GM21360 (cell line): Measurements from ENCODE around the gene FAM227B.
"Not testable (repeated sequence)": the region's sequence is repeated elsewhere in the genome, so short reads cannot be mapped to it uniquely, and the experiment has no call there.

Experiments used
- ATAC-seq: cut with Tn5 transposase; IDR thresholded peaks from one replicate; pipeline ENCODE4 v1.9.1; 2021; ENCODE audit warnings: mild to moderate bottlenecking, moderate library complexity; ENCODE audit not compliant: unreplicated experiment

FAM227B gene

GRCh38 chr15:49495993-49496753 is 124.4 kb downstream of the FAM227B start:
- ATAC-seq, result no peak

- no peak for ATAC-seq
These were observed 125.8 kb downstream of the FAM227B start for GRCh38 chr15:49494842-49495241.

GRCh38 chr15:49492830-49493229 is 127.8 kb downstream of the FAM227B start:
- no peak for ATAC-seq

DNA sequence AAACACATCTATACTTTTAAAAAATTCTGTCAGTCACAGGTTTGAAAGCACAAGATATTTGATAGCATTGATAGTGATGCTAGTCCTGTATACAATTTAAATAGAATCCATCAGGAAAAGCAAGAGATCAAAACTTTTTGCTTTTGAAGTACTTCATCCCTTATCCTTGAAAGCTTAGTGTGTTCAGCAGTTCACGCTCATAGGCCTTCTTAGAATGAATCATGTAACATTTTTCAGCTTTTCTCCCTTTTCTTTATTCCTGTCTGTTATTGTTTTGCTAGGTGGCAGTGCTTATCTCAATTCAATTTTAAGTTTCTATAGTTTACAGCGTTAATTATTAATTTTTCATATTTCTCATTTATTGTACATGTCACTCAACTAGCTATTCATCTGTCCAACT is 128.5 kb downstream of the FAM227B start:
- ATAC-seq, result no peak

GRCh38 chr15:49490966-49491365 is 129.7 kb downstream of the FAM227B start:
- ATAC-seq, result no peak

GRCh38 chr15:49485401-49485800 is 135.2 kb downstream of the FAM227B start:
- not testable (repeated sequence) for ATAC-seq

GRCh38 chr15:49478982-49479381 is 141.6 kb downstream of the FAM227B start:
- not testable (repeated sequence) for ATAC-seq

GRCh38 chr15:49478021-49478420 is 142.6 kb downstream of the FAM227B start:
- ATAC-seq, result not testable (repeated sequence)

DNA sequence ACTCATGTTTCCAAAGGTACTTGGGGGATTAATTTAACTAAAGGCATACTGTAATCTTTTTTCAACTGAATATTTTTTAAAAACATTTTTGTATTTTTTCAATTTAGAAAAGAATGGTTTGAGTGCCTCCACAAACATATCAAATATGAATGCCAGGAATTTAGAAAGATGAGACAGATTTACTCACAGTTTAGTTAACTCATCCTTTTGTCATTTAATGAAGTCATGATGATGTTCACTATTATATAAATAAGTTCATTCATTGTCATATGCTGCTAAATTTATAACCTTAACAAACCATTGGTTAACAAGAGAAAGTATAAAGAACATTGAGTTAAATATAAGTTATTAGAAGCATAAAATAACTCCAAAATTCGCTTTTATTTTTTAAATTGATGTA is 147.6 kb downstream of the FAM227B start:
- ATAC-seq, result no peak

DNA sequence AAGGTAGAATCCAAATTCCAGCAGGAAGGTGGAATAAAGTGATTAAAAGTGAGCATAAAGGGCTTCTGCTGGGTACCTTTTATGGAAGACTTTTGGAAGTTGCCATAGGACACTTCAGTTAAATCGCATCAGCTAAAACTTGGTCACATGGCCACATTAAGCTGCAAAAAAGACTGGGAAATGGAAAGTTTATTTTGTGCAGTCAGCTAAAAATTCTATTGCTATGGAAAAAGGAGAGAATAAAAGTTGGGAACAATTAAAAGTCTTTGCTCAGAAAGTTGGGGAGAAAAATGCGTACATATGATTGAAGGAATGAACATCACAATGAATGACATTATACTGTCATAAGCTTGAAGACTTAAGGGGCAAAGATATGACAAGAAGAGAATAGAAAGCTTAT is 148.3 kb downstream of the FAM227B start:
- no peak for ATAC-seq

GRCh38 chr15:49471733-49472132 is 148.9 kb downstream of the FAM227B start:
- no peak for ATAC-seq

DNA sequence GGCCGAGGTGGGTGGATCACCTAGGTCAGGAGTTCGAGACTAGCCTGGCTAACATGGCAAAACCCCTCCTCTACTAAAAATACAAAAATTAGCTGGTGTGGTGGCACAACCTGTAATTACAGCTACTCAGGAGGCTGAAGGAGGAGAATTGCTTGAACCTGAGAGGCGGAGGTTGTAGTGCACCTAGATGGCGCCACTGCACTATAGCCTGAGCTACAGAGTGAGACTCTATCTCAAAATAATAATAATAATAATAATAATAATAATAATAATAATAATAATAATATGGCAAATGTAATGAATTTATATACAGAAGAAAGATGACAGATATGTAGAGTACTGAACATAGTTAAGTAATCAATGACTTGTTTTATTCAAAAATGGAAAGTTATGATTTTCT is 149.4 kb downstream of the FAM227B start:
- not testable (repeated sequence) for ATAC-seq

DNA sequence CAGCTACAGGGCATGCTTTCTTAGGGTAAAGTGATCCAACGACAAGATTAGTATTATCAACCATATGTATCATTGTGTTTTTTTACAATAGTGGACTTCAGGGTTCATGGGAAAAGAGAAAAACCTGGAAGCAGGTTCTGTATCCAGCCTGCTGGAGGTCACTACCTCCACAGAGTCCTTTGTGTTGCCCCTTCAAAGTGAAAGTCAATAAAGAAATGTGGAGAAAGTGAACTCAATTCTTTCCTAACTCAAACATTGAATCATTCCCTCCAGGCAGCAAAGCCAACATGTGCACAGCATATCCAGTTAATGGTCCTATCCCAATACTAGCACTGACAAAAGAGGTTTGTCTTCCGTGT is 152.2 kb downstream of the FAM227B start:
- ATAC-seq, result no peak

GRCh38 chr15:49467746-49468480 is 152.7 kb downstream of the FAM227B start:
- ATAC-seq, result no peak

DNA sequence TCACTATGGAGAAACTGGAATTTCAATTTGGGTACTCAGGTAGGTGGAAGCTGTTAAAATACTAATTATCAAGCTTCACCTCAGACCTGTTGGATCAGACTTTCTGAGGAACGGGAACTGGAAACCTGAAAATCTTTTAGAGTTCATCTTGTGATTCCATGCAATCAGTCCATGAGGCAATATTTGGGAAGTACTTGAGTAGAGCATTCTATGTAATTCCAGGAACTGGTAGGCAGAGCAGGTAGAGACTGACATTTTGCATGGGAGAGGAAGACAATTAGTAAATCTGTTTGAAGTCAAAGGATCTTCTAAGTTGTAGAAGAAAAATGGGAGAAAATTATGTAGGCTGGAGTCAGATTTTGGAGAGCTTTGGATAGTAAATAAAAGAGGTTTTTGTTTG is 154.5 kb downstream of the FAM227B start:
- no peak for ATAC-seq

DNA sequence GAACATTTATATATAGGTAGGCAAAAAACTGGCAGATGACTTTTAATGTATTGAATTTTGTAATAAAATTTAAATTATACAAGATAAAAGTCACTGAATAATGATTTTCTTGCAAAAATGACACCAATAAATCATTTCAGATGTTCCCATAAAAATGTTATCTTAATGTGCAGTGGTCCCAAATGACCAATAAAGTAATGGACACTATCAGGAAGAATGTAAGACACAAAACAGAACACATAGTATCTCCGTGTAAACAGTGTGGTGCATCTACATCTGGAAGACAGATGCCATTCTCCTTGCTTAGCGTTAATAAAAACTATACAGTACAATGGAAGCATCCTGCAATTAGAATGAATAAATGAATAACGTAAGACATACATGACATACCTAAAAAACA is 156.1 kb downstream of the FAM227B start:
- no peak for ATAC-seq

DNA sequence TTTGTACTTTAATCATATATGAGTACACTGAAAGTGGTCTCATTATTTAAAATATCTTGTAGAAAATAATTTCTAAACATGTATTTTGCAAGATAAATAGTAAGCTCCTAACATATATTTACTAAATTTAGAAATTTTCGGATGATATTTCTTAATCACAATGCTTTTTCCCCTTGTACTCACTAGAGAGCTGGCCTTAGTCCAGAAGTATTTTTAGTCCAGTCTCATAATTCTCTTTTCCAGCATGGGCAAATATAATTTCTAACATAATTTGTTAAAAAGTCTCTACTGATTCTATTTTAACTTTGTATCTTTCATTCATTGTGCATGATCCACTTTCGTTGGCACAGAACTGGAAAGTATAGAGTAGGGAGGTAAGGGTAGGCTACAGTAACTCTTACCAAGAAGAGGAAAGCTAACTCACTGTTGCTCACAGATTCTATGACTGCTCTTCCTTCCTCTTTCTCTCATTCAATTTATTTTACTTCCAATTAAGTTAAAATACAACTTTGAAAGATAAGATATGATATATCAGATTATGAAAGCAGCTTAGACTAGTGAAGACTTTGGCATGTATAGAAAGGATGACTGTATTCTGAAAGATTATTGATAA is 158.3 kb downstream of the FAM227B start:
- ATAC-seq, result no peak

- no peak for ATAC-seq
These were observed 160.1 kb downstream of the FAM227B start for GRCh38 chr15:49460411-49460941.

GRCh38 chr15:49458145-49458544 is 162.5 kb downstream of the FAM227B start:
- no peak for ATAC-seq

DNA sequence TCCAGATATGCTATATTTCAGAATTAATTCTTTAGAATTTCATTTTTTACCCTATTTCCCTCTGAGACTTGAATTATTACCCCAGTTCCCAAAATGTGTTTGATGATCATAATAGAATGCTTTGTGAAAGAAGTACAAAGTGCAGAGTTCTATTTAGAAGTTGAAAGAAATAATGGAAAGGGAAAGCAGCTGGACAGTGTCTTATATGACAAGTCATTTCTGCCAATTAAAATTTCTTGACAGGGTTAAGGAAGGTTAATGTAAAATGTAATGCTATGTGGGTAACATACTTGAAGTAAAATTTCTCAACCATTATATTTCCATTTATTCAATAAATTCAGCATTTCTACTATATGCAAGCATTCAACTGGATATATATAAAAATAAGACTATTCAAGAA is 164.5 kb downstream of the FAM227B start:
- no peak for ATAC-seq

GRCh38 chr15:49452595-49452994 is 168.0 kb downstream of the FAM227B start:
- no peak for ATAC-seq

DNA sequence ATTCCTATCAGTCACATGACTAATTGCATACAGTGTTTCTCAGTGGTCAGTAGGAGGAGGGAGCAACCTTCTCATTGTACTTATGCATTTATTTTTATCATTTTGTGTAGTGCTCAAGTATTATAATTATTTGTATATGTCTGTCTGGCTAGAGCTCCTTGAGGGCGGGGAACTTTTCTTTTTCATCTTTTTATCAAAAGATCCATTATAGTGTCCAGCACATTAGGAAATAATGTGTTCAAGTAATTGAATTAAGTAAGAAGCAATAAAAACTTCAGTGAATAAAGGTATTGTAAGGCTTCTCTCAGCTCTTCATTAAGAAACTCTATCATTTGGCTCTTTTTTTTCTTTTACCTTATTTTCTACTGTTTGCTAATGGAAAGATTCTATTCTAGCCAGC is 178.8 kb downstream of the FAM227B start:
- ATAC-seq, result no peak
